ENCODE data around the gene SLC25A22.
A peak's percentile ranks its signal among the peaks of the same experiment; 100 is the strongest.

Gene SLC25A22

DNA sequence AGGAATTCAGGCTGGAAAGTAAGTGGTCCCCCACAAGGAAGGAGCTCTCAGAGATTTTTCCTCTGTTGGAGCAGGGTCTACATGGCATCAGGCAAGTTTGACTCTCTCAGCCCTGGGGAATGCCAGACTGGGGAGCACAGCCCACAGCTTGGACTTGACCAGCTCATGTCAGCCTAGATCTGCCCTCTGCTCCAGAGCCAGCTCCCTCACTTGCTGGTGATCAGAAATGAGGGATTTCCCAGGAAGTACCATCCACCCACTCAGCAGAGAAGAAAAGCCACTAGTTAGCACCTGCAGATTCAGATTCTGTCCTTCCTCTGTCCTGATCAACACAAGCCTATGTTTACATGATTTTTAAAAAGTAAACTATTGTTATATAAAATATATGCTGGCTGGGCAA is 37.8 kb downstream of the SLC25A22 start:
- DNase-seq (ENCODE audit: low read depth in 2 of 2, low spot score in 1 of 2), result no peak

DNA sequence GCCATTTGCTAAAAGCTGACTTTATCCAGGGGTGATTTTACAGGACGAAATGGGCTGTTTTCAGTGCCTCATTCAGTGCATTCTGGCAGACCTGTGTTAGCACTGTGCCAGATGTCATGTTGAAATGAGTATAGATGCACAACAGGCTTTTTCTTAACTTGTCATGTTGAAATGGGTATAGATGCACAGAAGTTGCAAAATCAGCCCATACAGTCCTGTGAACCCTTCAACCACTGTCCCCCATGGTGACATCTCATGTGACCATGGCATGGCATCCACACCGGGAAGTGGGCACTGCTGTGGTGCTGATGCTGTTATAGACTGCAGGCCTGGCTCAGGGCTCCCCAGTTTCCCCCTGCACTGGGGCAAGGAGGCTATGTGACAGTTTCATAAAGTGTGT is 48.4 kb downstream of the SLC25A22 start:
- DNase-seq (ENCODE audit: low read depth in 2 of 2, low spot score in 1 of 2), result no peak

DNA sequence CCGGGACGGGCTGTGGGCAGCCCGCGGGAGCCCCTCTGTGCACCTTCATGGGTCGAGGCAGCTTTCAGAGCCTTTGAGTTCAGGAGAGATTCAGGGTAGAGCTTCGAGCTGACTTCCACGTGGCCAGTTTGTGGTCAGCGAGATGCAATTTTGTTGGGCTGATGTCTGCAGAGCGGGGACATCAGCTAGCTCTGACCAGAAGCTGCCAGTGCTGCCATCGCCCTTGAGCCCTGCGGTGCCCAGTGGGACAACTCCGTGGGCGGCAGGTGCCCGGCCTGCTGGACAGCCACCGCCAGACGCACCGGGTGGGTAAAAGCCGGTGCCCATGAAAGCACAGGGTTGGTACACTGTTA is 50.1 kb downstream of the SLC25A22 start:
- no peak for DNase-seq (ENCODE audit: low read depth in 2 of 2, low spot score in 1 of 2)

DNA sequence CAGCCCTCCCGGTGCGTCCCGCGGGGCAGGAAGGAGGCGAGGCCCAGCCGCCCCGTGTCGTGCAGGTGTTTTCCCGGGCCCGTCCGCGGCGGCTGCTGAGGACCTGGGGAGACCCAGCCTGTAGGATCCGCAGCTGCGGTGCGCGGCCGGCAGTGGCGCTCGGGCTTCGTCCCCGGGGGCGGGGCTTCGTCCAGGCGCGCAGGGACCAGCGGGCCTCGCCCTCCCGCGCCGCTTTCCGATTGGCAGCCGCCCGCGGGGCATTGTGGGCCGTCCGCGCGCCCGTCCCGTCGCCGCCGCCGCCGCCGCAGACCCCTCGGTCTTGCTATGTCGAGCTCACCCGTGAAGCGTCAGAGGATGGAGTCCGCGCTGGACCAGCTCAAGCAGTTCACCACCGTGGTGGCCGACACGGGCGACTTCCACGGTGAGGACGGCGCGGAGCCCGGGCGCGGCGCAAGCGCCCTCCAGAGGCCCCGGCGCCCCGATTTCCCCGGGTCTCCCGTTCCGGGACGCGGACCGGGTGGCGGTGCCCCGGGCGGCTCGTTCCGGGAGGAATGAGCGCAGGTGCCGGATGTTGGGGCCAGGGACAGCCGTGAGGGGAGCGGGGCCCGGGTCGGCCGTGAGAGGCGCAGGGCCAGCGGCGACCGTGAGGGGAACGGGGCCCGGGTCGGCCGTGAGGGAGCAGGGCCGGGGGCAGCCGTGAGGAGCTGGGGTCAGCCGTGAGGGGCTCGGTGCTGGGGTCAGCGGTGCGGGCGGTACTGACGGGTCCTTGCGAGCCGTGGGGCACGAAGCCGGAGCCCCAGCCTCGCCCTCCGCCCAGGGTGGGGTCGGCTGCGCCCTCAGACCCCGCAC is 50.7 kb downstream of the SLC25A22 start, which contains the start of gene TALDO1:
TSS of gene TALDO1 (plus strand) at position 307 of the 849 bp plus-strand sequence. CDS start at position 325, 18 bp downstream.
- peak; percentile 25 to 64 for DNase-seq (ENCODE audit: low read depth in 2 of 2, low spot score in 1 of 2)

DNA sequence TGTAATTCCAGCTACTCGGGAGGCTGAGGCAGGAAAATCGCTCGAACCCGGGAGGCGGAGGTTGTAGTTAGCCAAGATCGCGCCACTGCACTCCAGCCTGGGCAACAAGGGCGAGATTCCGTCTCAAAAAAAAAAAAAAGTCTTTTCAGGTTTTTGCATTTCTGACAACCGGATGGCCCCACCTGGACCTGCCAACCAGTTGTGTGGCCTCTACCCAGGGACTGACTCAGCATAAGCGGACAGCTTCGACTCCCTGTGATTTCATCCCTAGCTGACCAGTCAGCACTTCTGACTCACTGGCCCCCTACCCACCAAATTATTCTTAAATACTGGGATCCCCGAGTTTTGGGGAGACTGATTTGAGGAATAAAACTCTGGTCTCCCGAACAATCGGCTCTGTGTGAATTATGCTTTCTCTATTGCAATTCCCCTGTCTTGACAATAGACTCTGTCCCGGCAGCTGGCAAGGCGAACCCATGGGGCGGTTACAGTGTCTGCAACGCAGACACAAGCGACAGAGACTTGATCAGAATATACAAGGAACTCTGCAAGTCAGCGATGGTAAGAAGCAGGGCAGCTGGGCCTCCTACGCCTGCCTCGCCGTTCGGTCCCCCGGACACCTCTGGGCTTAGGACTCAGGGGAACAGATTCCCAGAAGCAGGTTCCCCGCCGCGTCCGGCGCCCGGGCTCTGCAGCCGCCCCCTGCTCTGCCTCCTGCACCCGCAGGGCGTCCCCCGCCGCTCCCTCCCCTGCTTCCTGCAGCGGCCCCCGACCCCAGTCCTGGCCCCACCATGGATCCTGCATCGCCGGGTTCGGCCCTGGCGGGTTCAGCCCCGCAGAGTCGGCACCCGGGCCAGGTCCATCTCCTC is 51.6 kb downstream of the SLC25A22 start:
- no peak for DNase-seq (ENCODE audit: low read depth in 2 of 2, low spot score in 1 of 2)

DNA sequence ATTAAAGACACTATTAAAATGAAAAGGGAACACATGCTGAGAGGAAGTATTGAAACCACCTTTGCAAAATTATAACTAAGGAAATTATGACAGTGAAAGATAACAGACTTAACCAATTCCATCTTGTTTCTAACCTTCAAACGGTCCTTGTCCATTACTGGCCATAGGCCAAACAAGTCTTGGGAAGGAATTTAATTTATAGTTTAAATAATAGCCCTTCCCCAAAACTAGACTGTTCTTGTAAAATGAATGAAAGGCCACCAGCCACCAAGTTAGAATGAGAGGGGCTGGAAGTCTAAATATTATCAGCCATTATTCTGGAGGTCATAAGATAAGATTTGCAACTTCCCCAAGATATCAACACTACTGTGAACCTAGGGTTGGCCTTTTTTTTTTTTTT is 52.7 kb downstream of the SLC25A22 start:
- DNase-seq (ENCODE audit: low read depth in 2 of 2, low spot score in 1 of 2), result no peak

DNA sequence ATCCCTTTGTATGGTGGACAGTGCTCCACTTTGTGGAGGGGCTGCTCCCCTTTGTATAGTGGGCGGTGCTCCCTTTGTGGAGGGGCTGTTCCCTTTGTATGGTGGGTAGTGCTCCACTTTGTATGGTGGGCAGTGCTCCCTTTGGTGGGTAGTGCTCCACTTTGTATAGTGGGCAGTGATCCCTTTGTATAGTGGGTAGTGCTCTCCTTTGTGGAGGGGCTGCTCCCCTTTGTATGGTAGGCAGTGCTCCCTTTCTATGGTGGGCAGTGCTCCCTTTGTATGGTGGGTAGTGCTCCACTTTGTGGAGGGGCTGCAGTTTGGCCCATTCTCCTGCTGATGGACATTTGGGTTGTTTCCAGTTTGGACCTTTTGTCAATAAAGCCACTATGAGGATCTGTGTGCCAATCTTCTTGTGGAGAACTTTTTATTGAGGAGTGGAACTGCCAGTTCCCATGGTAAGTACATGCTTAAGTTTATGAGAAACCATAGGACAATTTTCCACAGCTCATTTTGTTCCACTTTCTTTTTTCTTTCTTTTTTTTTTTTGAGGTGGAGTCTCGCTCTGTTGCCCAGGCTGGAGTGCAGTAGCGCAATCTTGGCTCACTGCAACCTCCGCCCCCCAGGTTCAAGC is 55.4 kb downstream of the SLC25A22 start:
- no peak for DNase-seq (ENCODE audit: low read depth in 2 of 2, low spot score in 1 of 2)

DNA sequence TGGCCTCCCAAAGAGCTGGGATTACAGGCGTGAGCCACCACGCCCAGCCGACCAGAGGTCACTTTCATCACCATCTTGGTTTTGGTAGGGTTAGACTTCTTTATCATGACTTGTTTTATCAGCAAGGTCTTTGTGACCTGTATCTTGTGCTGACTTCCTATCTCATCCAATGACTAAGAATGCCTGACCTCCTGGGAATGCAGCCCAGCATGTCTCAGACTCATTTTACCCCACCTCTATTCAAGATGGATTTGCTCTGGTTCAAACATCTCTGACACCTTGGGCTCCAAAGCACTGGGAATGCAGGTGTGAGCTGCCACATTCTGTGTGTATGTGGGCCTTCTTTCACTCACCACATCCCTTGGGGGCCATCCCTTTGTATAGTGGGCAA is 55.9 kb downstream of the SLC25A22 start:
- DNase-seq (ENCODE audit: low read depth in 2 of 2, low spot score in 1 of 2), result no peak

Data from stimulated activated CD8-positive, alpha-beta memory T cell treated with anti-CD3 and anti-CD28 coated beads, Interleukin-4, amount 100 ng/mL, for 4 hours (primary cell).